H1 (cell line): ENCODE data around the gene FUT4. TPM values are rescaled to one million over a fixed set of nuclear protein-coding genes. Genes with fewer than 3 reads are reported as not detected.

Source experiments
- CTCF ChIA-PET: fragments of 300-600 bp; sonication (Branson Sonifier 250); formaldehyde crosslinking; loops from one replicate; lab custom pipeline; 2021; ENCODE audit not compliant: partially characterized antibody; lab: Charles Lee
- POLR2A ChIA-PET: fragments of 300-600 bp; sonication (Branson Sonifier 250); formaldehyde crosslinking; loops from one replicate; lab custom pipeline; 2021; ENCODE audit warnings: inconsistent platforms; ENCODE audit not compliant: partially characterized antibody; lab: Charles Lee
- DNase-seq, 2 experiments: peaks; one replicate each; pipeline versions ENCODE4 v3.0.0 to v3.0.0-alpha.2; 2010 to 2022; ENCODE audit warnings: low spot score in 2 of 2, low read depth in 1 of 2, mixed read lengths in 1 of 2
- FAIRE-seq: peaks from 2 replicates; lab custom pipeline; 2011; peaks lifted over from hg19 to GRCh38; lab: Jason Lieb, UNC
- H2AFZ ChIP-seq: 2 replicates; pipeline ENCODE4 v1.8.1; 2012; ENCODE audit warnings: low read length, inconsistent platforms
- H2AK5ac ChIP-seq: 2 replicates; pipeline ENCODE4 v1.6.1; 2013; ENCODE audit warnings: low read depth, low read length
- H2BK120ac ChIP-seq: replicated peaks from 2 replicates; pipeline ENCODE3; 2013; ENCODE audit warnings: low read depth, low read length, inconsistent platforms
- H2BK12ac ChIP-seq: 2 replicates; pipeline ENCODE4 v1.6.1; 2013; ENCODE audit warnings: low read depth, low read length
- H2BK15ac ChIP-seq: 2 replicates; pipeline ENCODE4 v1.6.1; 2013; ENCODE audit warnings: low read length
- H2BK20ac ChIP-seq: 2 replicates; pipeline ENCODE4 v1.6.1; 2013; ENCODE audit warnings: low read length
- H2BK5ac ChIP-seq: 2 replicates; pipeline ENCODE4 v1.6.1; 2013; ENCODE audit warnings: low read depth, low read length
- H3K14ac ChIP-seq: 2 replicates; pipeline ENCODE4 v1.6.1; 2013; ENCODE audit warnings: inconsistent platforms; ENCODE audit not compliant: insufficient read length
- H3K18ac ChIP-seq: 2 replicates; pipeline ENCODE4 v1.6.1; 2013; ENCODE audit warnings: low read length; ENCODE audit errors: extremely low read depth
- H3K23ac ChIP-seq: 2 replicates; pipeline ENCODE4 v1.6.1; 2013; ENCODE audit warnings: inconsistent platforms; ENCODE audit not compliant: insufficient read length
- H3K23me2 ChIP-seq: 2 replicates; pipeline ENCODE4 v1.6.1; 2013; ENCODE audit warnings: low read depth, low read length
- H3K27ac ChIP-seq: 2 replicates; pipeline ENCODE4 v1.6.1; 2011; ENCODE audit warnings: low read depth, low read length, inconsistent platforms
- H3K27me3 ChIP-seq, 4 experiments: replicated peaks in 1 of 4; 1 replicate in 1 of 4; 2 replicates in 3 of 4; pipeline versions ENCODE4 v1.6.1 to v1.8.1; 2011 to 2013; ENCODE audit warnings: low read length in 3 of 4, mild to moderate bottlenecking in 3 of 4, inconsistent platforms in 2 of 4, mixed read lengths in 2 of 4, moderate library complexity in 1 of 4; ENCODE audit not compliant: control insufficient read depth in 3 of 4, insufficient read depth in 3 of 4; ENCODE audit errors: extremely low read depth in 1 of 4
- H3K36me3 ChIP-seq, 4 experiments: 2 replicates each; pipeline versions ENCODE4 v1.6.1 to v1.8.1; 2011 to 2013; ENCODE audit warnings: mild to moderate bottlenecking in 4 of 4, low read length in 3 of 4, moderate library complexity in 2 of 4, control low read depth in 1 of 4, inconsistent platforms in 1 of 4; ENCODE audit not compliant: insufficient read depth in 4 of 4, control insufficient read depth in 2 of 4
- H3K4ac ChIP-seq: replicated peaks from 2 replicates; pipeline ENCODE3; 2013; ENCODE audit warnings: low read length, low read depth, mixed read lengths, inconsistent platforms; ENCODE audit not compliant: insufficient read length
- H3K4me1 ChIP-seq, 4 experiments: replicated peaks in 1 of 4; 1 replicate in 1 of 4; 2 replicates in 3 of 4; pipeline versions ENCODE4 v1.6.1 to v1.8.1; 2011 to 2013; ENCODE audit warnings: low read length in 3 of 4, inconsistent platforms in 2 of 4, mixed read lengths in 1 of 4; ENCODE audit not compliant: insufficient read depth in 4 of 4, control insufficient read depth in 3 of 4
- H3K4me2 ChIP-seq, 2 experiments: 2 replicates each; pipeline versions ENCODE4 v1.6.1 to v1.8.1; 2011 to 2013; ENCODE audit warnings: low read depth in 2 of 2, low read length in 2 of 2, control low read depth in 1 of 2, inconsistent platforms in 1 of 2, mild to moderate bottlenecking in 1 of 2; ENCODE audit not compliant: insufficient read depth in 1 of 2
- H3K4me3 ChIP-seq, 4 experiments: fragments of 200-600, 300-600 bp in 1 of 4; sonication (generic), shearing (Covaris generic), sonication (Bioruptor Twin) in 1 of 4; 2 replicates each; pipeline versions ENCODE4 v1.5.1 to v1.8.1; 2011 to 2016; ENCODE audit warnings: low read length in 4 of 4, low read depth in 3 of 4, control low read depth in 2 of 4, inconsistent platforms in 2 of 4, mild to moderate bottlenecking in 2 of 4, mixed read lengths in 1 of 4, moderate library complexity in 1 of 4; ENCODE audit not compliant: insufficient read depth in 2 of 4; ENCODE audit errors: extremely low read depth in 1 of 4
- H3K56ac ChIP-seq: replicated peaks from 2 replicates; pipeline ENCODE3; 2013; ENCODE audit warnings: low read depth, mild to moderate bottlenecking, mixed read lengths, low read length, inconsistent platforms; ENCODE audit not compliant: insufficient read length
- H3K79me1 ChIP-seq: 2 replicates; pipeline ENCODE4 v1.6.1; 2013; ENCODE audit warnings: low read depth, low read length, control low read depth
- H3K79me2 ChIP-seq, 2 experiments: 2 replicates each; pipeline versions ENCODE4 v1.6.1 to v1.8.1; 2012 to 2013; ENCODE audit warnings: low read length in 2 of 2, mild to moderate bottlenecking in 2 of 2, inconsistent platforms in 1 of 2; ENCODE audit not compliant: insufficient read depth in 2 of 2, control insufficient read depth in 1 of 2
- H3K9ac ChIP-seq, 4 experiments: replicated peaks in 1 of 4; 1 replicate in 1 of 4; 2 replicates in 3 of 4; pipeline versions ENCODE4 v1.6.1 to v1.8.1; 2011 to 2013; ENCODE audit warnings: low read depth in 3 of 4, low read length in 3 of 4, control low read depth in 2 of 4, mild to moderate bottlenecking in 2 of 4, moderate library complexity in 2 of 4, inconsistent platforms in 1 of 4; ENCODE audit errors: extremely low read depth in 1 of 4
- H3K9me3 ChIP-seq, 2 experiments: 2 replicates each; pipeline versions ENCODE4 v1.6.1 to v1.8.1; 2012 to 2013; ENCODE audit warnings: mild to moderate bottlenecking in 2 of 2, moderate library complexity in 2 of 2, control low read depth in 1 of 2, inconsistent platforms in 1 of 2, low read depth in 1 of 2, low read length in 1 of 2, mixed read lengths in 1 of 2; ENCODE audit not compliant: insufficient read depth in 2 of 2
- H4K20me1 ChIP-seq, 2 experiments: replicated peaks in 1 of 2; 2 replicates each; pipeline versions ENCODE3 to v1.8.1; 2011 to 2013; ENCODE audit warnings: inconsistent platforms in 2 of 2, low read length in 2 of 2, mild to moderate bottlenecking in 1 of 2; ENCODE audit not compliant: insufficient read depth in 2 of 2, control insufficient read depth in 1 of 2
- H4K5ac ChIP-seq: 2 replicates; pipeline ENCODE4 v1.6.1; 2013; ENCODE audit warnings: low read length, low read depth, mixed read lengths, inconsistent platforms; ENCODE audit not compliant: insufficient read length
- H4K8ac ChIP-seq: 2 replicates; pipeline ENCODE4 v1.8.0; 2013; ENCODE audit warnings: mild to moderate bottlenecking, moderate library complexity, low read length, inconsistent platforms; ENCODE audit not compliant: insufficient read depth; ENCODE audit errors: extremely low read depth
- H4K91ac ChIP-seq: replicated peaks from 2 replicates; pipeline ENCODE3; 2013; ENCODE audit warnings: low read length, mixed read lengths, inconsistent platforms; ENCODE audit not compliant: insufficient read length
- ATF2 ChIP-seq: IDR thresholded peaks from 2 replicates; pipeline ENCODE4 v1.6.1; 2012; ENCODE audit warnings: low read length, inconsistent platforms
- TBP ChIP-seq: IDR thresholded peaks from 2 replicates; pipeline ENCODE4 v1.6.1; 2011; ENCODE audit warnings: low read depth, low read length, improper control_type of control experiment
- WGBS, 2 experiments: shearing (Covaris generic) in 1 of 2; methylation state at CpG; one replicate each; pipeline versions ENCODE4 v1.1.6 to v1.1.7; 2013 to 2015; ENCODE audit warnings: low lambda C conversion rate in 2 of 2, mixed read lengths in 2 of 2, inconsistent platforms in 1 of 2, low coverage in 1 of 2, missing lambda C conversion rate in 1 of 2; ENCODE audit not compliant: insufficient replicate concordance in 2 of 2, insufficient coverage in 1 of 2, insufficient read length in 1 of 2; ENCODE audit errors: extremely low coverage in 1 of 2, missing lambda C conversion rate in 1 of 2; 5-methylcytosine and 5-hydroxymethylcytosine counted together
- polyA plus RNA-seq, 7 experiments: library from polyadenylated mRNA; depleted of rRNA in 3 of 7; stranded (reverse) in 5 of 7; unstranded in 2 of 7; fragments of >200 nt in 5 of 7; fragments of 200-250 nt in 2 of 7; gene quantifications; 1 replicate in 5 of 7; 2 replicates in 1 of 7; 4 replicates in 1 of 7; pipeline versions ENCODE4 v1.2.1 to v1.2.3, GENCODE V29; 2011 to 2013; ENCODE audit warnings: missing spikeins in 2 of 7, mixed read lengths in 2 of 7
- total RNA-seq: library from RNA; stranded (reverse); fragmentation: NEBNext Ultra II Directional; extraction: Animal tissue kit (Norgen Biotek cat#: 25700); gene quantifications from 2 replicates; pipeline ENCODE4 v1.2.1, GENCODE V29; 2021

Gene FUT4
- total and polyA plus RNA-seq, 2 of the 8 experiments (the other 6 are each of a cell fraction or from before 2014, with no cell fraction given): 2.6 to 8.0 TPM

GRCh38 chr11:94560834-94561233 is 17.1 kb downstream of the FUT4 start:
- CTCF ChIA-PET: interaction anchor here (0.9 to 1.4 kb wide), 2 partner anchors 8 to 56 kb away, joined by 3 to 4 read pairs; no protein-coding TSS in a partner anchor
- Histone ChIP-seq H3K14ac (no peak overlapping the region), H2AFZ (no peak overlapping the region), H3K79me1 (no peaks in the 10 kb centered on the region), H3K79me2 (no peaks in the 10 kb centered on the region), H4K91ac (no peak overlapping the region), H2AK5ac (no peak overlapping the region), H3K23me2 (no peaks in the 10 kb centered on the region), H2BK5ac (no peak overlapping the region), H2BK12ac (no peak overlapping the region), H3K4me2 (no peak overlapping the region), H3K23ac (no peak overlapping the region), H3K56ac (no peak overlapping the region), H3K36me3 (no peaks in the 10 kb centered on the region), H3K4me1 (peaks cover 0 to 6% (median under 1%) of the 10 kb centered on the region in 4 experiments; a peak in 1 of 7 replicates), H3K9ac (no peak overlapping the region), H3K4ac (no peak overlapping the region), H3K18ac (no peak overlapping the region), H2BK120ac (no peak overlapping the region), H3K9me3 (no peaks in the 10 kb centered on the region), H2BK15ac (no peak overlapping the region), H3K27ac (no peak overlapping the region), H3K4me3 (no peak overlapping the region), H4K8ac (no peak overlapping the region), H2BK20ac (no peak overlapping the region), H4K5ac (no peak overlapping the region), H4K20me1 (no peaks in the 10 kb centered on the region), H3K27me3 (no peaks in the 10 kb centered on the region; a peak in 1 of 7 replicates)
- WGBS, 2 experiments: 90% methylated on average over 3 of the region's 3 CpGs; no CpG with 5 or more reads in 1 of the 2 experiments
- DNase-seq (no peak), FAIRE-seq (no peak)
- POLR2A ChIA-PET: no interaction called here
- TF ChIP-seq ATF2: 0 out of 2 replicates have a peak, but pooled peaks have one; percentile 42
- no peak for TF ChIP-seq TBP
